ENCODE data around the gene BMF. TPM values are rescaled to one million over a fixed set of nuclear protein-coding genes. Genes with fewer than 3 reads are reported as not detected.
"Not testable (repeated sequence)": the region's sequence is repeated elsewhere in the genome, so short reads cannot be mapped to it uniquely, and the experiment has no call there.

The BMF gene, protein sequence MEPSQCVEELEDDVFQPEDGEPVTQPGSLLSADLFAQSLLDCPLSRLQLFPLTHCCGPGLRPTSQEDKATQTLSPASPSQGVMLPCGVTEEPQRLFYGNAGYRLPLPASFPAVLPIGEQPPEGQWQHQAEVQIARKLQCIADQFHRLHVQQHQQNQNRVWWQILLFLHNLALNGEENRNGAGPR
- 10.8 TPM for total RNA-seq
- 7.8 TPM for polyA plus RNA-seq

DNA sequence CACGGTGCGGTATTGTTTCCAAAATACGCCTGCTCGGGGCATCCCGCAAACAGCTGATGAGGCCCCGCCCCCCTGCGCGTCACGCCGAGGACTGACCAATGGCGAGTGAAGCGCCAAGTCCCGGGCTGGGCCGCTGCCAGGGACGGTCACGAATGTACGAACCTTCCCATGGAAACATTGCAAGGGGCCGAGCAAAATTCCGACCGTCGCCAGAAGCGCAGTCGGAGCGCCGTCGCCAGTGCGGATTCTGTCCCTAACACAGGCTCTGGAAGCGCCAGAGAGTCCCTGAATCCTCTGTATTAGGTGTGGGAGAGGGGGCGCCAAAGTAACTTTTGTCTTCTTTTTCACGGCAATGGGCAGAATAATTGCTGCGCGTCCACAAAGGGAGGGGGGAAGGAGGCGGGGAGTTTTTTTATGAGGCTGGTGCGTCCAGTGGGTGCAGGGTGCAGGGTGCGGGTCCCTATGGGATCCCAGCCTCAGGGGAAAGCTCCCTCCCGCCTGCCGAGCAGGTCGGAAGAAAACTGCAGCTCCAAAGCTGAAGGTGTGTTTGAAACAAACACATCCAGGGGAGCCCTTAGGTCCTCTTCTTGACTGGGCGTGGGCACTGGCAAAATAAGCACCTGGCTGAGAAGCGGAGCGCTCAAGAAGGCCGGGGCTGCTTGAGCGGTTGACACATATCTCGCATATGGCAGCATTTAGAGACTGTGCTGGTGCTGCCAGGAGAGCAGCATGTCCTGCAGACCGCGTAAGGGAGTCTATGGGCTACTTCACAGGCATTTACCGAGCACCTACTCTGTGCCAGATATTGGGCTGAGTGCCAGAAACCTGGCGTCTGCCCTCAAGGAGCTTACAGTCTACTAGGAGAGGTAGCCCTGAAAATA, at the start of gene BMF:
Gene BMF, minus strand, starts transcription at position 25 of the 881 bp plus-strand sequence. CDS start 2,793 bp downstream, outside the sequence.
- H3K4me1 ChIP-seq (ENCODE audit: insufficient read depth), result peaks cover 3% of the 10 kb centered on the region
- WGBS, result 4% methylated on average over 48 of the region's 48 CpGs
- H3K27ac ChIP-seq (ENCODE audit: low read depth), result peak within 1 kb of the TSS; percentile 90
- H3K36me3 ChIP-seq (ENCODE audit: insufficient read depth), result no peaks in the 10 kb centered on the region
- DNase-seq (ENCODE audit: extremely low spot score), result peak; percentile 97
- peak within 1 kb of the TSS; percentile 94 for H3K4me3 ChIP-seq (ENCODE audit: low read depth, low read length)

DNA sequence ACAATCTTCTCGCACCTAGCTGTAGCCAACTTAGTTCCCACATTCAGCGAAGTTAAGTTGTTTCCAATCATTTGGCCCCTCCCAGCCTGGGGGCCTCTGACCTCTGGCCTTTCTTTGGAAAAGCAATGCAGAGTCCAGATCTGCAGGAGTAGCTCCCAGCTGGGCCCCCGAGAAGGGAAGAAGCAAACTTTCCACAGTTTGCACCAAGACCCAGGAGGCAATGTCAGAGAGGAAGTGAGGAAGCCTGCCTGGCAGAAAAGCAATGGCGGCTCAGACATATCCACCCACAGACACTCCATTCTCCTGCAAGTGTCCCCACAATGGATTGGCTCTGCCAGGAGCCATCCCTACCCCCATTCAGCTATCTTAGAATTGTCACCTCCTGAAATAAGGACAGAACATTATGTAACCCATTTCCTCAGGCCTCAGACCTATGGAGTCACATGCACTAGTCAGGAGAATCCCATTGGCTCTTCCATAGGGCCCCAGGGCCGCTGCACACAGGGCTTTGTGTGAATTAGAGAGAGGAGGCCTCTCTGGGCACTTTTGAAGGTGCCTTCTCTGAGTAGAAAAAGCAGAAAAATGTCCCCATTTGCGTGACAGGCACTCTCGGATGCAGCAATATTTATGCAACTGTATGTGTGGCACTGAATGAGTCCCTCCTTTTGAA, 49.2 kb upstream of the BMF start:
- no peaks in the 10 kb centered on the region for H3K36me3 ChIP-seq (ENCODE audit: insufficient read depth)
- no peak overlapping the region for H3K4me3 ChIP-seq (ENCODE audit: low read depth, low read length)
- WGBS, result 83% methylated on average over 7 of the region's 7 CpGs
- DNase-seq (ENCODE audit: extremely low spot score), result no peak
- H3K4me1 ChIP-seq (ENCODE audit: insufficient read depth), result no peaks in the 10 kb centered on the region
- H3K27ac ChIP-seq (ENCODE audit: low read depth), result no peak overlapping the region

DNA sequence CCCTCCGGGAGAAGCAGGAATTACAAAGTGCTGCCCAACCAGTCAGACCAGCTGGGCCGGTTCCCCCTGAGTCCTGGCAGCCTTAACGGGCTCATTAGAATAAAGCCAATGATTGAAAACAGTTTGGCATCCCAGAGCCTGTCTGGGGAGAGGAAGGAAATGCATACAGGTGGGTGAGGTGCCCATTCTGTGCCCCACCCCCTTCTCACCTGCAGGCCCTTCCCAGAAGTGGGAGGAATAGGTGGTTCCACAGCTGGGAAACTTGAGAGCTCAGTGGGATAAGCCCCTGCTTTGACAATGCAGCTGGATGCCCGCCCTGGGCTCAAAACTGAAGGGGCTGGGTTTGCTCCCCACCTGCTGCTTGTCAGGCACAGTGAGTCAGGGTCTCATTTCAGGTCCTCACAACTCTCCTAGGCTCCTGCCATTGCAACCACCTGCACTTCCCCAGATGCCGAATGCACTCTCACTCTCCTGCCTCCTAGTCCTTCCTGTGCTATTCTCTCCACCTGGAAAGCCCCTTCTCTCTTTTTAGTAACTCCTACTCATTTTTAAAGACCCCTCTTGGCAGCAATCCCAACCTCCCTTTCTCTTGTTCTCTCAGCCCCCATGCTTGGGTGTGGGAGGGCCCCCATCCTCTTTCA, 46.7 kb upstream of the BMF start:
- Histone ChIP-seq H3K4me1 (ENCODE audit: insufficient read depth) (no peaks in the 10 kb centered on the region), H3K4me3 (ENCODE audit: low read depth, low read length) (no peak overlapping the region), H3K36me3 (ENCODE audit: insufficient read depth) (no peaks in the 10 kb centered on the region), H3K27ac (ENCODE audit: low read depth) (no peak overlapping the region)
- 43% methylated on average over 4 of the region's 5 CpGs for WGBS
- no peak for DNase-seq (ENCODE audit: extremely low spot score)

GRCh38 chr15:40154821-40155220, 46.1 kb upstream of the BMF start:
- WGBS, result 100% methylated on average over 1 of the region's 1 CpG

DNA sequence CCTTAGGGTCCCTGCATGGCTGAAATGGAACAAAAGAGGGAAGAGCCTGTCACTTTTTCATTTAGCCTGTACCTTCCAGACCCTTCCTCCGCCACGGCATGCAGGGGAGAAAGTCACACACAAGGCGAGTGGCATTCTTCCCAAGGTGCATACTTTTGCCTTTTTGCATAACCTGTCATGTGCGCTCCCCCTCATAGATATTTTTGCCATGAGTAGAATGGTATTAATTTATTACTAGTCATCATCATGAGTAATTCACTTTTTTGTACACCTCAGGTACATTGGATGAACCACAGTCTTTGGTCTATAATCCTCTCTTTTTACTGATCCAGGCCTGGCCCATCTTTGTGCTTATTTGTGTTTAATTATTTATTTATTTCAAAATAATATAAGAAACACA, 43.3 kb upstream of the BMF start:
- DNase-seq (ENCODE audit: extremely low spot score), result no peak
- WGBS, result 95% methylated on average over 4 of the region's 4 CpGs
- Histone ChIP-seq H3K27ac (ENCODE audit: low read depth) (no peak overlapping the region), H3K4me1 (ENCODE audit: insufficient read depth) (no peaks in the 10 kb centered on the region), H3K4me3 (ENCODE audit: low read depth, low read length) (no peak overlapping the region), H3K36me3 (ENCODE audit: insufficient read depth) (no peaks in the 10 kb centered on the region)

More at GRCh38 chr15:40154821-40155220, 46.1 kb upstream of the BMF start:
- not testable (repeated sequence) for H3K4me1 ChIP-seq (ENCODE audit: insufficient read depth); H3K36me3 ChIP-seq (ENCODE audit: insufficient read depth); H3K27ac ChIP-seq (ENCODE audit: low read depth); DNase-seq (ENCODE audit: extremely low spot score); H3K4me3 ChIP-seq (ENCODE audit: low read depth, low read length)

DNA sequence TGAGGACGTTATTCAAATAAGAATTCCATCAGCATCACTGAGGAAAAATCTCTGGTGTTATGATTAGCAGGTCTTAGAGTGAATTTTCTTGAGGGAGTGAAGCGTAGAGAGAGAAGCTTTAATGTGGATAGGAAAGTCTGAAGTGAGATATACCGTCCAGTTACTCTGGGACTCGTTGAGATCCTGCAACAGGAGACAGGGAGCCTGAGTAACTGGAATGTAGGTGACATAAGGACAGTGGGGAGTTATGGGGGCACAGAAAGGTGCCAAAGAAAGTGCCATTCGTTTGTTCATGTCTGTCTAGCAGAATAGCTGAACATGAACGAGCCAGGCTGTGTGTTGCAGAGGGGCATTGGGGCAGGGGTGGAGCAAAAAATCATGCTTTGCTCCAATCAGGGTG, 42.8 kb upstream of the BMF start:
- Histone ChIP-seq H3K4me1 (ENCODE audit: insufficient read depth) (no peaks in the 10 kb centered on the region), H3K4me3 (ENCODE audit: low read depth, low read length) (no peak overlapping the region), H3K27ac (ENCODE audit: low read depth) (no peak overlapping the region), H3K36me3 (ENCODE audit: insufficient read depth) (no peaks in the 10 kb centered on the region)
- 61% methylated on average over 6 of the region's 6 CpGs for WGBS
- DNase-seq (ENCODE audit: extremely low spot score), result no peak

DNA sequence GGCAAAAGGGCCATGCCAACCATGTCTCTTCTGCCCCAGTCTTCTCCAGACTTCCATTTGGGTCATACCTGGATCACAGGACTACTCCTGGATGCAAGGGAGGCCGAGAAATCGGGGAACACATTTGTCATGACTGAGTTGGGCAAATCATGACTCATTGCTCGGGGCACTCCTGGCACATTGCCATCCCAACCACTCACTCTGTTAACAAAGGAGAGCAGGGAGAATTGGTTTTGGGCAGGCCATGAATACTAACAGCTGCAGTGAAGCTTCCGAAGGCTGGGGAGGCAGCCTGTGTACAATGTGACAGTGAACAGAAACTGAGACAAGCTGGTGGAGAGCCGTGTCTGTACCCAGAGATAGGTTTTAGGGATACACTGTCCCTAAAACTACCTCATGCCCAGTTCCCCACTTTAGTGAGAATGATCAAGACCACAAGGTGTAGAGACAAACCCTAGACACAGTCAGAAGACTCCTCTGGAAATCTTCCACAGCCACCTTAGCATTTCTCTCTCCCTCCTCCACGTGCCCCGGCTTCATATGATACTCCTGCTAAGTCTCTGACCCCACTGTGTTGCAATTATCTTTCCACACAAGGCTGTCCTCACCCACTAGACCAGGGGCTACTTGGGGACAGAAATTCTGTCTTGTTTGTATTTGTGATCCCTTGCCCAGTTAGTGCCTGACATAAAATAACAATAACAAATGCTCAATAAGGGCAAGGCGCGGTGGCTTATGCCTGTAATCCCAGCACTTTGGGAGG, 41.7 kb upstream of the BMF start:
- 55% methylated on average over 9 of the region's 9 CpGs for WGBS
- no peak for DNase-seq (ENCODE audit: extremely low spot score)
- no peaks in the 10 kb centered on the region for H3K4me1 ChIP-seq (ENCODE audit: insufficient read depth)
- H3K4me3 ChIP-seq (ENCODE audit: low read depth, low read length), result no peak overlapping the region
- H3K27ac ChIP-seq (ENCODE audit: low read depth), result no peak overlapping the region
- H3K36me3 ChIP-seq (ENCODE audit: insufficient read depth), result no peaks in the 10 kb centered on the region

- Histone ChIP-seq H3K4me3 (ENCODE audit: low read depth, low read length) (no peak overlapping the region), H3K4me1 (ENCODE audit: insufficient read depth) (no peaks in the 10 kb centered on the region), H3K36me3 (ENCODE audit: insufficient read depth) (no peaks in the 10 kb centered on the region), H3K27ac (ENCODE audit: low read depth) (no peak overlapping the region)
- 89% methylated on average over 4 of the region's 4 CpGs for WGBS
- DNase-seq (ENCODE audit: extremely low spot score), result no peak
These were observed 40.7 kb upstream of the BMF start for GRCh38 chr15:40149339-40149738.

- no peaks in the 10 kb centered on the region for H3K4me1 ChIP-seq (ENCODE audit: insufficient read depth)
- H3K4me3 ChIP-seq (ENCODE audit: low read depth, low read length), result no peak overlapping the region
- WGBS, result 85% methylated on average over 4 of the region's 4 CpGs
- no peak for DNase-seq (ENCODE audit: extremely low spot score)
- no peak overlapping the region for H3K27ac ChIP-seq (ENCODE audit: low read depth)
- H3K36me3 ChIP-seq (ENCODE audit: insufficient read depth), result no peaks in the 10 kb centered on the region
These were observed 37.4 kb upstream of the BMF start for GRCh38 chr15:40146037-40146436.

- WGBS, result 82% methylated on average over 5 of the region's 5 CpGs
- no peaks in the 10 kb centered on the region for H3K4me1 ChIP-seq (ENCODE audit: insufficient read depth)
- no peak for DNase-seq (ENCODE audit: extremely low spot score)
- H3K27ac ChIP-seq (ENCODE audit: low read depth), result no peak overlapping the region
- H3K4me3 ChIP-seq (ENCODE audit: low read depth, low read length), result no peak overlapping the region
- H3K36me3 ChIP-seq (ENCODE audit: insufficient read depth), result no peaks in the 10 kb centered on the region
These were observed 33.7 kb upstream of the BMF start for GRCh38 chr15:40142428-40142827.

DNA sequence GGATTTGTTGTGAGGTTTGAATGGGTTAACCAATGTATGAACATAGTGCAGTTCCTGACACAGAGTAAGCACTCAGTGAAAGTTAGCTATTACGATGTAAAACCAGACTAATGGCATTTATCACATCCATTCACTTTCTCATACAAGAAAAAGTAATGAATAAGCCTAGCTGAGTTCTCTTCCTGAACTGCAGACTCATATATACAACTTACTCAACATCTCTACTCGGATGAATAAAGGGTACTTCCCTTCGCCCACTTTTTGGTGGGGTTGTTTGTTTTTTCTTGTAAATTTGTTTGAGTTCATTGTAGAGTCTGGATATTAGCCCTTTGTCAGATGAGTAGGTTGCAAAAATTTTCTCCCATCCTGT, 29.5 kb upstream of the BMF start:
- not testable (repeated sequence) for DNase-seq (ENCODE audit: extremely low spot score); H3K27ac ChIP-seq (ENCODE audit: low read depth); H3K4me1 ChIP-seq (ENCODE audit: insufficient read depth); H3K4me3 ChIP-seq (ENCODE audit: low read depth, low read length); H3K36me3 ChIP-seq (ENCODE audit: insufficient read depth)
- WGBS, result 53% methylated on average over 3 of the region's 3 CpGs

- WGBS, result 94% methylated on average over 11 of the region's 11 CpGs
- no peak overlapping the region for H3K27ac ChIP-seq (ENCODE audit: low read depth)
These were observed 28.9 kb upstream of the BMF start for GRCh38 chr15:40137303-40138200.

More at GRCh38 chr15:40137303-40138200, 28.9 kb upstream of the BMF start:
- Histone ChIP-seq H3K4me1 (ENCODE audit: insufficient read depth) (no peaks in the 10 kb centered on the region), H3K4me3 (ENCODE audit: low read depth, low read length) (no peak overlapping the region), H3K36me3 (ENCODE audit: insufficient read depth) (no peaks in the 10 kb centered on the region)
- no peak for DNase-seq (ENCODE audit: extremely low spot score)
